GM12875 (cell line): ENCODE measurements around the gene IGDCC3.

Experiments used
- H3K4me3 ChIP-seq: one replicate; pipeline ENCODE4 v1.5.1; 2011; ENCODE audit warnings: low read depth, low read length, control low read depth
- CTCF ChIP-seq: IDR thresholded peaks from 2 replicates; pipeline ENCODE4 v1.5.1; 2011; ENCODE audit warnings: low read depth, mild to moderate bottlenecking, control low read depth, inconsistent platforms, low read length, moderate library complexity, borderline replicate concordance; ENCODE audit not compliant: insufficient read depth

The IGDCC3 gene

GRCh38 chr15:65332391-65333147, 45.2 kb downstream of the IGDCC3 start:
- H3K4me3 ChIP-seq = no peak overlapping the region
- no peak for TF ChIP-seq CTCF

- no peak overlapping the region for H3K4me3 ChIP-seq
- TF ChIP-seq CTCF = no peak
Measured at GRCh38 chr15:65331811-65332210, 46.0 kb downstream of the IGDCC3 start.

GRCh38 chr15:65330934-65331645, 46.7 kb downstream of the IGDCC3 start:
- H3K4me3 ChIP-seq = no peak overlapping the region
- no peak for TF ChIP-seq CTCF

GRCh38 chr15:65329984-65330735, 47.6 kb downstream of the IGDCC3 start:
- no peak overlapping the region for H3K4me3 ChIP-seq
- TF ChIP-seq CTCF = no peak

- no peak overlapping the region for H3K4me3 ChIP-seq
- no peak for TF ChIP-seq CTCF
Measured at GRCh38 chr15:65329288-65329983, 48.4 kb downstream of the IGDCC3 start.

- H3K4me3 ChIP-seq = no peak overlapping the region
- no peak for TF ChIP-seq CTCF
Measured at GRCh38 chr15:65328506-65329287, 49.1 kb downstream of the IGDCC3 start.
